ENCODE data around the gene SLC25A38.
"Not testable (repeated sequence)": the region's sequence is repeated elsewhere in the genome, so short reads cannot be mapped to it uniquely, and the experiment has no call there.

The SLC25A38 gene, protein sequence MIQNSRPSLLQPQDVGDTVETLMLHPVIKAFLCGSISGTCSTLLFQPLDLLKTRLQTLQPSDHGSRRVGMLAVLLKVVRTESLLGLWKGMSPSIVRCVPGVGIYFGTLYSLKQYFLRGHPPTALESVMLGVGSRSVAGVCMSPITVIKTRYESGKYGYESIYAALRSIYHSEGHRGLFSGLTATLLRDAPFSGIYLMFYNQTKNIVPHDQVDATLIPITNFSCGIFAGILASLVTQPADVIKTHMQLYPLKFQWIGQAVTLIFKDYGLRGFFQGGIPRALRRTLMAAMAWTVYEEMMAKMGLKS

DNA sequence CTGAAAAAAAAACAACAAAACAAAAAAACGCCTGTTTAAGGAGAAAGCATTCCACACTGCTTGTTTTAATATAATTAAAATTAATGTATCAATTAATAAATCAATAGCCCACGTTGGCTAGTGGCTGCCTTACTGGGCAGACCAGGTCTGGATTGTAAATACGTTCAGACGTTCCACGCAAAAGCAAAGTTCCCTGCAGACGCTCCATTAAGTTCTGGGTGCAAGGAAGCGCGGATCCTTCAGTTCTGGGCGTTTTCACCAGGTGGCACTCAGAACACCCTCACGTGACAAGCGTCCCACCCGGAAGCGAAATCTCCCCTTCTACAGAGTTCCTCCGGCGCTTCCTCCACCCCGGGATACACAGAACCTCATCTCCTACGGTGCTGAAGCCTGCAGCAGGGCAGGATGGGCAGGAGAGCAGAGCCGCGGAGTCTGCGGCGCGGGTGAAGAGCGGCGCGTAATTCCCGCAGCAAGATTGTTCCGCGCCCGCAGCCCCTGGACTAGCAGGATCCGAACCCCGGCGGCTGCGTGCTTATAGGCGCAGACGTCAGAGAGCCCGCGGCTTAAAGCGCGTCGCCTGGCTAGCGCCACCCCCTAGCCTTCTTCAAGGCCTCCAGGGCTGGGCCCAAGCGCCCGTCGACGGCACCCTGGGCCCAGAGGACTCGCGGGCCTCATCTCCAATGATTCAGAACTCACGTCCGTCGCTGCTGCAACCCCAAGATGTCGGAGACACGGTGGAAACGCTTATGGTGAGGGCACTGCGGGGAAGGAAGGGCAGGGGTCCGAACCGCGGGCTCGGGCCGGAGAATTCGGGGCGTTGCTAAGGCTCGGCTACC is at the start of gene SLC25A38:
SLC25A38 (plus strand) TSS at position 326 of the 836 bp plus-strand sequence; CDS start at position 681, 355 bp downstream.
- peak; percentile 77 for DNase-seq

DNA sequence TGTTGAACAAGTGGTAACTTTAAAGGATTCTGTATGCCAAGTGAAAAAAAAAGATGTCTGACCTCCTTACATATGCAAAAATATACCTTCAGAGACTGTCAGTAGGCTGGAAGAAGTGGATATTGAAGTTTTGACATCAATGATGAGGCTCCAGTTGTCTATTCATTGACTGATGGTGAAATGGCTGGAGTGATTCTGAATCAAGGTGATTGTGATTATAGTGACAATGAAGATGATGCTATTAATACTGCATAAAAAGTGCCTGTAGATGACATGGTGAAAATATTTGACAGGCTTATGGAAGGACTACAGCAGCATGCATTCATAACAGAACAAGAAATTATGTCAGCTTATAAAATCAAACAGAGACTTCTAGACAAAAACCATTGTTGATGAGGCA is 49.6 kb upstream of the SLC25A38 start:
- DNase-seq, result no peak

DNA sequence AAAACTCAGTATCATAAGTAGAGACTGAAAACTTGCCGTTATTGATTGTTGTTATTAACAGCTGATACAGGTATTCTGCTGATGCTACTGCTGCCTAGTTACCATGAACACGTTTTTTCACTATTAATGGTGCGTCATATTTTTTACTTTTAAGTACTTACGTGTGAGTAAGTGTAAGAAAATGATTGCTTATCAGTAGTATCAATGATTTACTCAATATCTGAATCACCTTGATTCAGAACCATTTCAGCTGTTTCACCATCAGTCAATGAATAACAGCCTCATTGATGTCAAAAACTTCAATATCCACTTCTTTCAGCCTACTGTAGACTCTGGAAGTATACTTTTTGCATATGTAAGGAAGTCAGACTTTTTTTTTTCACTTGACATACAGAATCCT is 49.0 kb upstream of the SLC25A38 start:
- no peak for DNase-seq

DNA sequence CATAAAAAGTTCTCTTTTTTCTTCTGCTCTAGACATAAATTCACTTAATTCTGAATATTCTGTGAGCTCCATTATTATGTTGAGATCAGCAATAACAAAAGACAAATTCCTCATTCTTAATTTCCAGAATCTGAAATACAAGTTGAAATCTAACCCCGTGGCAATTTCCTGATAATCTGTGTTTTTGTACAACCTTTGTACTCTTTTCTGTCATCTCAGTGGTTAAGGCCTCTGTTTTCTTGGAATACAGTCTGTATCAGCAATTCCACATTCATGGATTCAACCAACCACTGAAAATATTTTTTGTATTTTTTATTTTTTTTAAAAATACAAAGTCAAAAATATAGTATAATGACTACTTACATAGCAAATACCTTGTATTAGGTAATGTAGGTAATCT is 45.0 kb upstream of the SLC25A38 start:
- no peak for DNase-seq

DNA sequence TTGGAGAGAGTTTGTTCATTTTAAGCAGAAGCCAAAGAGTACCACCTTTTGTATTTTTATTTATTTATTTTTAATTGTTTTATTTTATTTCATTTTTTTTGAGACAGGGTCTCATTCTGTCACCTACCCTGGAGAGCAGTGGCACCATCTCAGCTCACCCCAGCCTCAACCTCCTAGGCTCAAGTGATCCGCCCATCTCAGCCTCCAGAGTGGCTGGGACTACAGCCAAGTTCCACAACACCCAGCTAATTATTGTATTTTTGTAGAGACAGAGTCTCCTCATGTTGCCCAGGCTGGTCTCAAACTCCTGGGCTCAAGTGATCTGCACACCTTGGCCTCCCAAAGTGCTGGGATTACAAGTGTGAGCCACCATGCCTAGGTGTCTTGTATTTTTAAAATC is 44.1 kb upstream of the SLC25A38 start:
- no peak for DNase-seq

DNA sequence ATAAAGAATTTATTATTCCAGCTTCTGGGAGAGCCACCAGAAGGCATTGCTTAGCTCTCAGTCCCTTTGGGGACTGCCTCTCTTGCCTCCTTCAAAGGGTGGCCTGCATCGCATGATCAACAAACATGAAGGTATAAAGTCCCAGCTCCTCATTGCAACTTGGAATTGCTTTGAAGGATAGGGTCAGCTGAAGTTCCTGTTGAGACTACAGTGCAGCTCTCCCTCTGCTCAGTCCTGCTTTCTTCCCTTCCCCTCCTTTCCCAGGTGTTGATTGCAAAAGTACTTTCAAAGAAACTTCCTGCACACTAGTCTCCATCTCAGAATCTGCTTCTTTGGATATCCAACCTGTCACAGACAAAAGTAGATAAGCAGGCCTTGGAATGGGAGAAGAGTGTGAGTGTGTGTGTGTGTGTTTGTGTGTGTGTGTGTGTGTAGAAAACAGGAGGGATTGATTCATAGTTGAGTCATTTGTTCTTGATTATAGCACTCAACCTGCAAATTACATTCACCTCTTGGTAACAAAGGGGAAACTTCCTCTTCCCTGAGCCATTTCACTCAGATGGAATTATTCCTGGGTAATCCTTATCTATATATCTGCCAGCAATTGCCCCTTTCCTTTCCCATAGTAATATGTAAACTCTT is 40.0 kb upstream of the SLC25A38 start:
- no peak for DNase-seq

DNA sequence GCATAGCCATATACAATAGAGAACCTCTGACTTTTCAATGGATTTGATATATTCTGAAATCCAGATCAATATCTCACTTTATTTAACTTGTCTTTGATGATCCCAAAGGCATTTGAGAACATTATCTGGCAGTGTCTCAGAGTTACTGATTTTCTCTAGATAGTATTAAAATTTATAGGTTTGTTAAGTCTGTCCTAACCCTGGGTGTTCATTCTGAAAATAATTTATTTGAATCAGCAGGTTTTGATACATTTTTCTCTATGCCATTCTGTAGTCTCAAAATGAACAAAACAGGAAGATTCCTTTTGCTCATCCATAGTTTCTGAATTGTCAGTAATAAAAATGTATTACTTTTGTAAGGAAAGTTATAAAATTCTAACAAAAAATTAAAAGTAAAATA is 39.4 kb upstream of the SLC25A38 start:
- DNase-seq, result no peak

DNA sequence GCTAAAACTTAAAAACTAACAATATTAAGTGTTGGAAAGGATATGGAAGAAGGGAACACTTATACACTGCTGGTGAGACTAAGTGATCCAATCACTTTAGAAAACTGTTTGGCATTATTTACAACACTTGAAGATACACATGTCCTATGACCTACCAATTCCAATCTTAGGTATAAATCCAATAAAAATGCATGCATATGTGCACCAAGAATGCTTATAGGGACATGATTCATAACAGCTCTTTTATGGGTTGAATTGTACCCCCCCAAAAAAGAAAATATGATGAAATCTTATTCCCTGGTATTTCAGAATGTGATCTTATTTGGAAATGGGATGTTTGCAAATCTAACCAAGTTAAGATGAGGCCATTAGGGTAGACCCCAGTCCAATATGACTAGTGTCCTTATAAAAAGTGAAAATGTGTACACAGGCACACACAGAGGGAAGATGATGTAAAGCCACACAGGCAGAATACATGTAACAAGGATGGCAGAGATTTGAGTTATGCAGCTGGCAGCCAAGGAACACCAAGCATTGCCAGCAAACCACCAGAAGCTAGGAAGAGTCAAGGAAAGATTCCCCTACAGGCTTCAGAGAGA is 38.3 kb upstream of the SLC25A38 start:
- no peak for DNase-seq

DNA sequence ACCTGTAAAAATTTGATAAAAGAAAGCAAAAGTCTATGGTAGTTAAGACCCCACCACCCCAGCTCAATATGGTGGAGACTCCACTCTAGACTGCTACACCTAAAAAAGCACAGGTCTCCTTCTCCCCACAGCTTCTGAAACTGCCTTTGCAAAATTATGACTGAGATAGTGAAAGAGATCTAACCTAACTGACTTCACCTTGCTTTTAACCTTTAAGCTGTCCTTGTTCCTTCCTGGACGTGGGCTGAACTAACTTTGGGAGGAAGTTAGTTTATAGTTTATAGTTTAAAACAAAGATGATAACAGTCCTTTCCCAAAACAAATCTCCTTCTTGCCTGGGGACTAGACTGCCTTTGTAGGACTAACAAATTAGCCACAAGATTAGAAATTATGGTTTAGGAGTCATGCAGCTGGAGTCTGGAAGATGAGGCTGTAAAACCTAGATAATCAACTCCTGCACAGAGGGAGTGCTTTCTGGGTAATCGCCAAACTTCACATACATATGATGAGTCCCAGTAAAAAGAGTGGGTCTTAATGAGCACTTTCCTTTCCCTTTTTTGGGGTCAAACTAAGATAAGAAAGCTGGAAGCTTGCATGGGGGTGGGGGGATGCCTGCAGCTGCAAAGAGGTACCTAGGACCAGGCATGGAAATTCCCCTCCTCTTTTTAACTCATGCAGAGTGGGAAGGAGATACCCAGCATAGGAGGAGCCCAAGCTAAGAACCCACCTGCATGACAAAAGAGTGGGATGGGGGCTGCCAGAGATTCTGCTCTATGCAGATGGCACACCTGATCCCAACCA is 36.2 kb upstream of the SLC25A38 start:
- DNase-seq, result no peak

DNA sequence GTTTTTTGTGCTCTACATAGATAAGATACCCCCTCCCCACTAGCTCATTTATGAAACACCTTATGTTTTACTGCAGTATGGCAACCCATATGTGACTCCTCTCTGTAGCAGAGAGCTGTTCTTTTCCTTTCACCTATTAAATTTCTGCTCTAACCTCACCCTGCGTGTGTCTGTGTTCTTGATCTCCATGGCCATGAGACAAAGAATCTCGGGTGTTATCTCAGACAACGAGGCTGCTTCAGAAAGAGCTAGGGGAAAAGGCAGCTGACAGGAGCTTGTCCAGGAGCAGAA is 35.6 kb upstream of the SLC25A38 start:
- no peak for DNase-seq

DNA sequence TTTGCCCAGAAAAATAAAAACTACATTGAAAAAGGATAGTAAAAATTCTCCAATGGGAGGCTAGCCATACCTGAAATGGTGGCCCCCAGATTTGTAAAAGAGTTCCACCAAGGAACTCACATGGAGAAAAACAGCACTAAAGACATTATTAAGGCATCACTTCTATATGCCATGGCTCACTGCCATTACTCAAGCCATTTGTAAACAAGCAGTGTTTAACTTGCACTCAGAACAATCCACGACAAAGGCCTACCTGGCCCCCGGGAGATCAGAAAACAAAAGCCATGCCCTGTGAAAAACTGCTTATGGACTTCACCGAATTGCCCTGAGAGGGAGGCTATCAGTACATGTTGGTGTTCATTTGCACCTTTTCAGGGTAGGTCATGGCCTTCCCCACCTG is 34.1 kb upstream of the SLC25A38 start:
- DNase-seq, result no peak

DNA sequence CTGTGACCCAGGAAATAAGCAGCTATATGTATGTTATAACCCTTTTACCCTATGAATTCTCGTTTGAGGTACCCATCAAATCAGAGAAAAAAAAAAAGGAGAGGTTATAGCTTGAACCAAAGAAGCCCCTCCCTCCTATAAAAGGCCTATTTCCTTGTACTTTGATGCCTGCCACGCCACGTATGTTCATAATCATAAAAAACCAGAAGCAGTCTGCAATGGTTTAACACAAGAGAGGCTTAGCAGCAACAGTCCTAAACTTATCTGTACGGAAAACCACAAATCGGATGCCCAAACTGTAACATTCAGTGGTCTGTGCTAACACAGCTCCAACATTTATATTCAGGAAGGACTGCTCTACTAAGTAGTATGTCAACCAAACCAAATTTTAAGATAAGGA is 32.5 kb upstream of the SLC25A38 start:
- DNase-seq, result no peak

DNA sequence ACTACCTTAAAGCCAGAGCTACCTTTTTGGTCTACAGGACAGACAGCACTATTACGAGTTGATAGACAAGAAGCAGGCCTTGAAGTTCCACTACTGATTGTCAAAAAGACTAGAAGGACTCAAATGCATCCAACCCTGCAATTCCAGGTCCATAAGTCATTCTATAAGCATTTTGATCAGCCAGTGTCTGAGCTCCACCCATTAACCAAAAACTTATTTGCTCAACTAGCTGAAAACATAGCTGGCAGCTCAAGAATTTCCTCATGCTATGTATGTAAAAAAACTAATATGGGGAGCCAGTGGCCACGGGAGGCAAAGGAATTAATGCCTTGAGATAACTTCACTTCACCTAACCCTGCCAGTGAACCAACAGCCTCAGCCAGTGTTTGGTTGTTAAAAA is 32.0 kb upstream of the SLC25A38 start:
- DNase-seq, result not testable (repeated sequence)

DNA sequence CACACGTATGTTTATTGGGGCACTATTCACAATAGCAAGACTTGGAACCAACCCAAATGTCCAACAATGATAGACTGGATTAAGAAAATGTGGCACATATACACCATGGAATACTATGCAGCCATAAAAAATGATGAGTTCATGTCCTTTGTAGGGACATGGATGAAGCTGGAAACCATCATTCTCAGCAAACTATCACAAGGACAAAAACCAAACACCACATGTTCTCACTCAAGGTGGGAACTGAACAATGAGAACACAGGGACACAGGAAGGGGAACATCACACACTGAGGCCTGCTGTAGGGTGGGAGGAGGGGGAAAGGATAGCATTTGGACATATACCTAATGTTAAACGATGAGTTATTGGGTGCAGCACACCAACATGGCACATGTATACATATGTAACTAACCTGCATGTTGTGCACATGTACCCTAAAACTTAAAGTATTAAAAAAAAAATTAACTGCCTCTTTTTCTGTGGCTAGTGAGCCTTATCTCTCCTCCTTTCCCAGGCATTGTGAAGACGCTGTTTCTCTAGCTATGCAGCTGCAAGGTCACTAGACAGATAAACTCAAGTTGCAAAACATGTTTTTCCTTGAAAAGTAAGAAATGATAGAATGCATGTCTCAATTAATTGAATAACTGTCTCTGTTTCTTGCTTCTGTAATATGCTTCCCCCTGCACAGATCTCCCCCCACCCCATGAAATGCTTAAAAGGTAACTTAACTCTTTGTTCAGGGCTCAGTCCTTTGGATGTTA is 29.8 kb upstream of the SLC25A38 start:
- not testable (repeated sequence) for DNase-seq

DNA sequence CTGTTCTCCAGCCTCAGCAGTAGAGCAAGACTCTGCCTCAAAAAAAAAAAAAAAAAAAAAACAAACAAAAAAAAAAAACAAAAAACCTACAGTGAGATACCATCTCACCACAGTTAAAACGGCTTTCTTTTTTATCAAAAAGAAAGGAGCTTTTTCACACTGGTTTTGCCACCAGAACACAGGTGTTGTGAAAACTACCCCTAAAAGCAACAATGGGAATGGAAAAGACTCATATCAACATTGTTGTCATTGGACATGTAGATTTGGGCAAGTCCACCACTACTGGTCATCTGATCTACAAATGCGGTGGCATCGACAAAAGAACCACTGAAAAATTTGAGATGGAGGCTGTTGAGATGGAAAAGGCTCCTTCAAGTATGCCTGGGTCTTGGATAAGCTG is 24.8 kb upstream of the SLC25A38 start:
- DNase-seq, result no peak

DNA sequence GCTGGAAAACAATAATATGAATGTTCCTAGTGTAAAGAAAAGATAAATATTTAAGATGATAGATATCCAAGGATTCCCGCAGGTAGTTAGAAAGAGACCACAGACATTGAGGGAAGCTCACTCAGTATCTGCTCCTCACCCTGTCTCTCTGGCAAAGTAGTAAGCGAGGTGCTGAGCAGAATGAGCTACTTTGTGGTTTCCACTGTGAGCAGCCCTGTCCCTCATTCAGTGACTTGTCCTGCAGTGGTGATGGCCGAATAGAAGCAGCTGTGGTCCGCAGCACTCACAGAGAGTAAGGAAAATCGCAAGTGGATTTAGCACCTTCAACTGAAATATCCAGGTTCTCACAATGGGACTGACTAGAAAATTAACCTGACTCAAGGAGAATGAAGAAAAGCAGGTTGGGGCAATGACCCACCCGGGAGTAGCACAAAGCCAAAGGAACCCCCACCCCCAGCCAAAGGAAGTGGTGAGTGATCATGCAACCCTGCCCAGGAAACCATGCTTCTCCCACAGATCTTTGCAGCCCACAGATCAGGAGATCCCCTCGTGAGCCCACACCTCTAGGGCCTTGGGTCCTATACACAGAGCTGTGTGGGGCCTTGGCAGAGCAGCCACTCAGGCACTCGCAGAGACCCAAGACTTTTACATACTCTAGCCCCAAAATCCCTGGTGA is 21.8 kb upstream of the SLC25A38 start:
- DNase-seq, result peak; percentile 25

DNA sequence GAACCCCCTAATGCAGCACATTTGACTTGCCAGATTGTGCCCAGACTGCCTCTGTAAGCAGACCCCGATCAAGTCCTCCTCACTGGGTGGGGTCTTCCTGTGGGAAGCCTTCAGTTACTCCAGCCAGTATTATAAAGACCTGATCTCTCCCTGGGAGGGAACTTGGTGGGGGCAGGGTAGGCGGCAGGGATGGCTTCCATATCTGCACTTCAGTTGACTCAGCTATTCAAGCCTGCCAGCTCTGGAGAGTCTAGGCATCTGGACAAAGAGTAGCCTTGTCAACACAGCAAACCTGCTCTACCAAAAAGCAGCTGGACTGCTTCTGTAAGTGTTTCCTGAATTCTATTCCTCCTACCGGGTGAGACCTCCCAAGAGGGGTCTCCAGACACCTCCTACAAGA is 21.0 kb upstream of the SLC25A38 start:
- no peak for DNase-seq

DNA sequence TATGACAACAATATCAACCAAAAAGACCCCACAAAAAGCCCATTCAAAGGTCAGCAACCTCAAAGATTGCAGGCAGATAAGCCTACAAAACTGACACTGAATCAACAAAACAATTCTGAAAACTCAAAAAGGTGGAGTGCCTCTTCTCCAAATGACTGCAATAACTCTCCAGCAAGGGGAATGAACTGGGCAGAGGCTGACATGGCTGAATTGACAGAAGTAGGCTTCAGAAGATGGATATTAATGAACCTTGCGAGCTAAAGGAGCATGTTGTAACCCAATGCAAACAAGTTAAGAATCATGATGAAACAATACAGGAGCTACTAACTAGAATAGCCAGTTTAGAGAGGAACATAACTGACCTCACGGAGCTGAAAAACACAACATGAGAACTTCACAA is 20.4 kb upstream of the SLC25A38 start:
- no peak for DNase-seq

DNA sequence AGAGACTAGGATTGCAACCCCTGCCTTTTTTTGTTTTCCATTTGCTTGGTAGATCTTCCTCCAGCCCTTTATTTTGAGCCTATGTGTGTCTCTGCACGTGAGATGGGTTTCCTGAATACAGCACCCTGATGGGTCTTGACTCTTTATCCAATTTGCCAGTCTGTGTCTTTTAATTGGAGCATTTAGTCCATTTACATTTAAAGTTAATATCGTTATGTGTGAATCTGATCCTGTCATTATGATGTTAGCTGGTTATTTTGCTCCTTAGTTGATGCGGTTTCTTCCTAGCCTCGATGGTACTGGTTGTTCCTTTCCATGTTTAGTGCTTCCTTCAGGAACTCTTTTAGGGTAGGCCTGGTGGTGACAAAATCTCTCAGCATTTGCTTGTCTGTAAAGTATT is 12.7 kb upstream of the SLC25A38 start:
- DNase-seq, result not testable (repeated sequence)

DNA sequence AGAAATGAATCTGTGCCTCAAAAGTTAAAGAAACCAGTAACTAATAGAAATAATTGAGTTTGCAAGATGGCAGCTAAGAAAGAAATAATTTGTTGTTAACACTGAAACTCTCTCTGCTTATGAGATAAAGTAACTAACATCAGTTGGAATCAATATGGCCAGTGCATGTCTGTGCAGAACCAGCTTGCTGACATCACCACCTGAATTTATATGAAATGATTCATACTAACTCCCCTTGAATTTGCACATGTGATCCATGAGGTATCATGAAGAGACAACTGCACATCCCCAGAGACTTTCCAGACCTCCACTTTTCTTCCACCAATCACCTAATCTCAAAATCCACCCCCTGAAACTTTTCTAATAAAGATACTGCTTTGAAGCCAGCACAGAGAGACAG is 10.3 kb upstream of the SLC25A38 start:
- DNase-seq, result no peak

DNA sequence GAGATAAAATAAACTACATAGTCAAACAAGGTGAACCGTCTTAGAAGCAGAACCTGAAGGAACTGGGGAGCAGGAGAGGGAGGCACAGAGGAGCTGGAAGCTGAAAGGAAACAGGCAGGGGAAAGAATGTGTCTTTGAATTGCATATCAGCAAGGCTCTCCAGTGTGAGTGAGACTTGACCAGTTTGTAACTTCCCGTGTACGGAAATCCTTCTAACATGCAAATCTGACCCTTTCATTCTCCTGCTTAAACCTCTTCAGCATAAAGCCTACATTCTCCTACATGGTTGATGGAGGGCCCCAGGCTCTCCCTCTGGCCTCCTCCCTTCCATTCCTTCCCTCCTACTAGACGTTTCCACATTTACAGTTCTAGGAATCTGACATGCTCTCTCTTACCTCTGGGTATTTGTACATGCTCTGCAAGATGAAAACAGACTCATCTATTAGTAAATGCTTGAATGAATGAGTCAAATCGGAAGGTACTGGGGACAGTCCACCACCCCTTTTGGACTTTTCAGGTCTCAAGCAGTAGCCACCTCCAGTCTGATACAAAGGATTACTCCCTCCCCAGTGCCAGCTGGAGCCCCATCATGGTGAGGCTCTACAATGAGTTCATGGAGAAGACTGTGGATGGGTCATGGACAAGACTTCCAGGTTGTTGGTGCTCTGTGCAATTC is 6.1 kb upstream of the SLC25A38 start:
- DNase-seq, result no peak

Data from activated CD8-positive, alpha-beta memory T cell treated with anti-CD3 and anti-CD28 coated beads, Interleukin-2, amount 50 U/mL, for 4 hours (primary cell).